ENCODE data around the gene ID2.

DNA sequence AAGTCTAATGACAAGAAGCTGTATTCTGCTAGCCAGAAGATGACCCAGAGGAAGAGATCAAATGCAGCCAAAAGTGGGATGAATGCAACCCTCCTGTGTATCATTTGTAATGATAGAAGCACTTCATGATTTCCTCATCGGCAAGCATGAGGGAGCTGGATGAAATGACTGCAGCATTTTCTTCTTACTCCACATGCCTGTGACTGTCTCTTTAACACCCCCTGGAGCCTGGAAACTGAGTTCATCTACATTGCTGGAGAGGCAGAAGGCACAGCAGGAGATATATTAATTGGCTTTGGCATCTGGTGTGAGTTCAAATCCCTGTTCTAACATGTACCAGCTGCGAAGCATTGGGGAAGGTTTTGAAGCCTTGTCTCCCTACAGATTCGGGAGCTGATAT is 37.7 kb downstream of the ID2 start:
- no peak for TF ChIP-seq EP300 (IDR thresholded peaks at IDR 0.05)
- TF ChIP-seq FOXS1 (CRISPR knock-in tag; IDR thresholded peaks at IDR 0.05): no peak
- no peak for TF ChIP-seq JUN (IDR thresholded peaks at IDR 0.05)
- TF ChIP-seq CEBPB (IDR thresholded peaks at IDR 0.05): no peak
- TF ChIP-seq POLR2A (IDR thresholded peaks at IDR 0.05; ENCODE audit: low read length): no peak
- TF ChIP-seq RAD21 (conservative IDR thresholded peaks at IDR 0.05 in 1 of 2, IDR thresholded peaks at IDR 0.05 in 1 of 2): no peak
- TF ChIP-seq KDM1A (IDR thresholded peaks at IDR 0.05; ENCODE audit: low read depth): no peak
- no peak for TF ChIP-seq NFE2L2 (conservative IDR thresholded peaks at IDR 0.05; ENCODE audit: low read length)
- TF ChIP-seq, protein P1, sequence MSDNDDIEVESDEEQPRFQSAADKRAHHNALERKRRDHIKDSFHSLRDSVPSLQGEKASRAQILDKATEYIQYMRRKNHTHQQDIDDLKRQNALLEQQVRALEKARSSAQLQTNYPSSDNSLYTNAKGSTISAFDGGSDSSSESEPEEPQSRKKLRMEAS (IDR thresholded peaks at IDR 0.05): no peak
- TF ChIP-seq MAFK (IDR thresholded peaks at IDR 0.05; ENCODE audit: partially characterized antibody): no peak
- TF ChIP-seq, protein P2, sequence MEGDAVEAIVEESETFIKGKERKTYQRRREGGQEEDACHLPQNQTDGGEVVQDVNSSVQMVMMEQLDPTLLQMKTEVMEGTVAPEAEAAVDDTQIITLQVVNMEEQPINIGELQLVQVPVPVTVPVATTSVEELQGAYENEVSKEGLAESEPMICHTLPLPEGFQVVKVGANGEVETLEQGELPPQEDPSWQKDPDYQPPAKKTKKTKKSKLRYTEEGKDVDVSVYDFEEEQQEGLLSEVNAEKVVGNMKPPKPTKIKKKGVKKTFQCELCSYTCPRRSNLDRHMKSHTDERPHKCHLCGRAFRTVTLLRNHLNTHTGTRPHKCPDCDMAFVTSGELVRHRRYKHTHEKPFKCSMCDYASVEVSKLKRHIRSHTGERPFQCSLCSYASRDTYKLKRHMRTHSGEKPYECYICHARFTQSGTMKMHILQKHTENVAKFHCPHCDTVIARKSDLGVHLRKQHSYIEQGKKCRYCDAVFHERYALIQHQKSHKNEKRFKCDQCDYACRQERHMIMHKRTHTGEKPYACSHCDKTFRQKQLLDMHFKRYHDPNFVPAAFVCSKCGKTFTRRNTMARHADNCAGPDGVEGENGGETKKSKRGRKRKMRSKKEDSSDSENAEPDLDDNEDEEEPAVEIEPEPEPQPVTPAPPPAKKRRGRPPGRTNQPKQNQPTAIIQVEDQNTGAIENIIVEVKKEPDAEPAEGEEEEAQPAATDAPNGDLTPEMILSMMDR (IDR thresholded peaks at IDR 0.05): no peak
- TF ChIP-seq ZFP36 (IDR thresholded peaks at IDR 0.05; ENCODE audit: borderline replicate concordance, partially characterized antibody): no peak

All from A549 (cell line).